ENCODE data around the gene TGFBR3.

Gene TGFBR3

GRCh38 chr1:91806769-91807700 is 78.9 kb downstream of the TGFBR3 start:
- DNase-seq (ENCODE audit: low spot score in 2 of 2), result no peak
- Mint-ChIP-seq H3K9me3 (no peaks in the 10 kb centered on the region), H3K4me3 (no peak overlapping the region), H3K27me3 (no peaks in the 10 kb centered on the region), H3K27ac (ENCODE audit: low read depth) (peak overlapping the region; percentile 99), H3K36me3 (ENCODE audit: insufficient read depth) (peaks cover 20% of the 10 kb centered on the region), H3K4me1 (peaks cover 74% of the 10 kb centered on the region)
- no peak for ATAC-seq (replicated peaks; ENCODE audit: extremely low read depth, poor library complexity, severe bottlenecking)

- H3K36me3 Mint-ChIP-seq (ENCODE audit: insufficient read depth), result peaks cover 23% of the 10 kb centered on the region
- H3K4me3 Mint-ChIP-seq, result no peak overlapping the region
- no peaks in the 10 kb centered on the region for H3K9me3 Mint-ChIP-seq
- H3K27ac Mint-ChIP-seq (ENCODE audit: low read depth), result peak overlapping the region; percentile 99
- ATAC-seq (replicated peaks; ENCODE audit: extremely low read depth, poor library complexity, severe bottlenecking) (no peak), DNase-seq (ENCODE audit: low spot score in 2 of 2) (no peak)
- H3K27me3 Mint-ChIP-seq, result no peaks in the 10 kb centered on the region
- H3K4me1 Mint-ChIP-seq, result peaks cover 68% of the 10 kb centered on the region
These were observed 79.7 kb downstream of the TGFBR3 start for GRCh38 chr1:91806181-91806768.

GRCh38 chr1:91805311-91805801 is 80.6 kb downstream of the TGFBR3 start:
- Mint-ChIP-seq H3K4me1 (peaks cover 61% of the 10 kb centered on the region), H3K9me3 (no peaks in the 10 kb centered on the region), H3K36me3 (ENCODE audit: insufficient read depth) (peaks cover 25% of the 10 kb centered on the region), H3K27ac (ENCODE audit: low read depth) (peak overlapping the region; percentile 99), H3K27me3 (no peaks in the 10 kb centered on the region), H3K4me3 (peak overlapping the region; percentile 21)
- DNase-seq (ENCODE audit: low spot score in 2 of 2), result peak in 1 of 2 donors; percentile 18
- ATAC-seq (replicated peaks; ENCODE audit: extremely low read depth, poor library complexity, severe bottlenecking), result no peak

- Mint-ChIP-seq H3K36me3 (ENCODE audit: insufficient read depth) (peaks cover 25% of the 10 kb centered on the region), H3K4me3 (peak overlapping the region; percentile 82), H3K4me1 (peaks cover 56% of the 10 kb centered on the region), H3K9me3 (no peaks in the 10 kb centered on the region), H3K27ac (ENCODE audit: low read depth) (peak overlapping the region; percentile 99), H3K27me3 (no peaks in the 10 kb centered on the region)
- DNase-seq (ENCODE audit: low spot score in 2 of 2), result peak; percentile 55 to 85
- peak; percentile 67 for ATAC-seq (replicated peaks; ENCODE audit: extremely low read depth, poor library complexity, severe bottlenecking)
These were observed 81.4 kb downstream of the TGFBR3 start for GRCh38 chr1:91804546-91805023.

- no peaks in the 10 kb centered on the region for H3K27me3 Mint-ChIP-seq
- peaks cover 56% of the 10 kb centered on the region for H3K4me1 Mint-ChIP-seq
- H3K27ac Mint-ChIP-seq (ENCODE audit: low read depth), result peak overlapping the region; percentile 99
- no peaks in the 10 kb centered on the region for H3K9me3 Mint-ChIP-seq
- H3K4me3 Mint-ChIP-seq, result peak overlapping the region; percentile 82
- DNase-seq (ENCODE audit: low spot score in 2 of 2) (peak; percentile 50 to 79), ATAC-seq (replicated peaks; ENCODE audit: extremely low read depth, poor library complexity, severe bottlenecking) (peak; percentile 67)
- peaks cover 25% of the 10 kb centered on the region for H3K36me3 Mint-ChIP-seq (ENCODE audit: insufficient read depth)
These were observed 82.0 kb downstream of the TGFBR3 start for GRCh38 chr1:91803847-91804545.

GRCh38 chr1:91803123-91803522 is 82.8 kb downstream of the TGFBR3 start:
- Mint-ChIP-seq H3K4me1 (peaks cover 64% of the 10 kb centered on the region), H3K4me3 (peak overlapping the region; percentile 82), H3K27ac (ENCODE audit: low read depth) (peak overlapping the region; percentile 99), H3K9me3 (no peaks in the 10 kb centered on the region), H3K36me3 (ENCODE audit: insufficient read depth) (peaks cover 27% of the 10 kb centered on the region), H3K27me3 (no peaks in the 10 kb centered on the region)
- no peak for DNase-seq (ENCODE audit: low spot score in 2 of 2)
- no peak for ATAC-seq (replicated peaks; ENCODE audit: extremely low read depth, poor library complexity, severe bottlenecking)

GRCh38 chr1:91801496-91802115 is 84.3 kb downstream of the TGFBR3 start:
- peaks cover 72% of the 10 kb centered on the region for H3K4me1 Mint-ChIP-seq
- H3K9me3 Mint-ChIP-seq, result no peaks in the 10 kb centered on the region
- no peaks in the 10 kb centered on the region for H3K27me3 Mint-ChIP-seq
- ATAC-seq (replicated peaks; ENCODE audit: extremely low read depth, poor library complexity, severe bottlenecking) (no peak), DNase-seq (ENCODE audit: low spot score in 2 of 2) (no peak)
- peak overlapping the region; percentile 99 for H3K27ac Mint-ChIP-seq (ENCODE audit: low read depth)
- H3K4me3 Mint-ChIP-seq, result no peak overlapping the region
- H3K36me3 Mint-ChIP-seq (ENCODE audit: insufficient read depth), result peaks cover 33% of the 10 kb centered on the region

- peaks cover 44% of the 10 kb centered on the region for H3K36me3 Mint-ChIP-seq (ENCODE audit: insufficient read depth)
- peaks cover 62% of the 10 kb centered on the region for H3K4me1 Mint-ChIP-seq
- DNase-seq (ENCODE audit: low spot score in 2 of 2) (no peak), ATAC-seq (replicated peaks; ENCODE audit: extremely low read depth, poor library complexity, severe bottlenecking) (no peak)
- no peak overlapping the region for H3K4me3 Mint-ChIP-seq
- no peaks in the 10 kb centered on the region for H3K27me3 Mint-ChIP-seq
- no peak overlapping the region for H3K27ac Mint-ChIP-seq (ENCODE audit: low read depth)
- no peaks in the 10 kb centered on the region for H3K9me3 Mint-ChIP-seq
These were observed 86.1 kb downstream of the TGFBR3 start for GRCh38 chr1:91799863-91800262.

GRCh38 chr1:91799159-91799558 is 86.8 kb downstream of the TGFBR3 start:
- peak overlapping the region; percentile 6 for H3K27ac Mint-ChIP-seq (ENCODE audit: low read depth)
- no peaks in the 10 kb centered on the region for H3K27me3 Mint-ChIP-seq
- ATAC-seq (replicated peaks; ENCODE audit: extremely low read depth, poor library complexity, severe bottlenecking), result no peak
- no peak overlapping the region for H3K4me3 Mint-ChIP-seq
- peaks cover 44% of the 10 kb centered on the region for H3K36me3 Mint-ChIP-seq (ENCODE audit: insufficient read depth)
- DNase-seq (ENCODE audit: low spot score in 2 of 2), result no peak
- peaks cover 55% of the 10 kb centered on the region for H3K4me1 Mint-ChIP-seq
- no peaks in the 10 kb centered on the region for H3K9me3 Mint-ChIP-seq

- no peak for ATAC-seq (replicated peaks; ENCODE audit: extremely low read depth, poor library complexity, severe bottlenecking)
- Mint-ChIP-seq H3K4me3 (no peak overlapping the region), H3K4me1 (peaks cover 50% of the 10 kb centered on the region), H3K9me3 (no peaks in the 10 kb centered on the region), H3K36me3 (ENCODE audit: insufficient read depth) (peaks cover 41% of the 10 kb centered on the region), H3K27me3 (no peaks in the 10 kb centered on the region), H3K27ac (ENCODE audit: low read depth) (peak overlapping the region; percentile 6)
- DNase-seq (ENCODE audit: low spot score in 2 of 2), result no peak
These were observed 87.2 kb downstream of the TGFBR3 start for GRCh38 chr1:91798740-91799139.

GRCh38 chr1:91798241-91798648 is 87.7 kb downstream of the TGFBR3 start:
- Mint-ChIP-seq H3K4me1 (peaks cover 45% of the 10 kb centered on the region), H3K4me3 (no peak overlapping the region), H3K27ac (ENCODE audit: low read depth) (peak overlapping the region; percentile 6), H3K36me3 (ENCODE audit: insufficient read depth) (peaks cover 39% of the 10 kb centered on the region), H3K9me3 (no peaks in the 10 kb centered on the region), H3K27me3 (no peaks in the 10 kb centered on the region)
- no peak for DNase-seq (ENCODE audit: low spot score in 2 of 2)
- ATAC-seq (replicated peaks; ENCODE audit: extremely low read depth, poor library complexity, severe bottlenecking), result no peak

GRCh38 chr1:91797164-91797563 is 88.8 kb downstream of the TGFBR3 start:
- Mint-ChIP-seq H3K4me3 (no peak overlapping the region), H3K9me3 (no peaks in the 10 kb centered on the region), H3K27ac (ENCODE audit: low read depth) (no peak overlapping the region), H3K36me3 (ENCODE audit: insufficient read depth) (peaks cover 37% of the 10 kb centered on the region), H3K4me1 (peaks cover 43% of the 10 kb centered on the region), H3K27me3 (no peaks in the 10 kb centered on the region)
- DNase-seq (ENCODE audit: low spot score in 2 of 2) (no peak), ATAC-seq (replicated peaks; ENCODE audit: extremely low read depth, poor library complexity, severe bottlenecking) (no peak)
